PFSK-1 (cell line): Measurements from ENCODE around the gene STAT3.

Experiments used
- FOXP2 ChIP-seq: optimal IDR thresholded peaks from 2 replicates; pipeline ENCODE3; 2011; ENCODE audit warnings: borderline replicate concordance, control low read depth, inconsistent platforms; ENCODE audit not compliant: insufficient read depth; ENCODE audit errors: extremely low read length, extremely low read depth
- POLR2AphosphoS5 ChIP-seq: IDR thresholded peaks from 2 replicates; pipeline ENCODE4 v1.6.1; 2012; ENCODE audit warnings: low read depth, mild to moderate bottlenecking, control low read depth, low read length, moderate library complexity
- REST ChIP-seq, 2 experiments: IDR thresholded peaks; 2 replicates each; pipeline versions ENCODE4 v1.6.1 to v1.8.0; 2011 to 2012; ENCODE audit warnings: low read depth in 2 of 2, low read length in 2 of 2, control low read depth in 1 of 2, inconsistent platforms in 1 of 2, mild to moderate bottlenecking in 1 of 2, moderate library complexity in 1 of 2; ENCODE audit not compliant: insufficient read depth in 1 of 2
- SIN3A ChIP-seq: IDR thresholded peaks from 2 replicates; pipeline ENCODE4 v1.6.1; 2012; ENCODE audit warnings: mild to moderate bottlenecking, low read length, moderate library complexity, borderline replicate concordance; ENCODE audit not compliant: insufficient read depth
- TAF1 ChIP-seq: IDR thresholded peaks from 2 replicates; pipeline ENCODE4 v1.6.1; 2012; ENCODE audit warnings: low read length, control low read depth, borderline replicate concordance; ENCODE audit not compliant: insufficient read depth

The STAT3 gene

GRCh38 chr17:42359133-42359532 lies 29.1 kb downstream of the STAT3 start:
- TF ChIP-seq TAF1, result no peak

GRCh38 chr17:42358434-42358833 lies 29.8 kb downstream of the STAT3 start:
- TF ChIP-seq POLR2AphosphoS5 (no peak), FOXP2 (no peak), SIN3A (no peak), TAF1 (no peak), REST (IDR thresholded peaks at IDR 0.05; ENCODE audit: insufficient read depth in 1 of 2, low read depth in 2 of 2, low read length in 2 of 2) (no peak)

- TF ChIP-seq TAF1, result no peak
- TF ChIP-seq SIN3A, result no peak
- TF ChIP-seq POLR2AphosphoS5, result no peak
- no peak for TF ChIP-seq FOXP2
- TF ChIP-seq REST (IDR thresholded peaks at IDR 0.05; ENCODE audit: insufficient read depth in 1 of 2, low read depth in 2 of 2, low read length in 2 of 2), result no peak
These were observed 33.0 kb downstream of the STAT3 start for GRCh38 chr17:42354956-42355843.

GRCh38 chr17:42348104-42348503 lies 40.1 kb downstream of the STAT3 start:
- TF ChIP-seq FOXP2 (no peak), TAF1 (no peak), POLR2AphosphoS5 (no peak), SIN3A (no peak), REST (IDR thresholded peaks at IDR 0.05; ENCODE audit: insufficient read depth in 1 of 2, low read depth in 2 of 2, low read length in 2 of 2) (no peak)

GRCh38 chr17:42347606-42348005 lies 40.6 kb downstream of the STAT3 start:
- TF ChIP-seq FOXP2, result no peak
- TF ChIP-seq POLR2AphosphoS5, result 0 out of 2 replicates have a peak, but pooled peaks have one; percentile 38
- TF ChIP-seq TAF1, result 0 out of 2 replicates have a peak, but pooled peaks have one; percentile 2
- TF ChIP-seq SIN3A, result no peak
- no peak for TF ChIP-seq REST (IDR thresholded peaks at IDR 0.05; ENCODE audit: insufficient read depth in 1 of 2, low read depth in 2 of 2, low read length in 2 of 2)
